ENCODE data around the gene PLEKHG5. TPM values are rescaled to one million over a fixed set of nuclear protein-coding genes. Genes with fewer than 3 reads are reported as not detected.

Gene PLEKHG5, protein sequence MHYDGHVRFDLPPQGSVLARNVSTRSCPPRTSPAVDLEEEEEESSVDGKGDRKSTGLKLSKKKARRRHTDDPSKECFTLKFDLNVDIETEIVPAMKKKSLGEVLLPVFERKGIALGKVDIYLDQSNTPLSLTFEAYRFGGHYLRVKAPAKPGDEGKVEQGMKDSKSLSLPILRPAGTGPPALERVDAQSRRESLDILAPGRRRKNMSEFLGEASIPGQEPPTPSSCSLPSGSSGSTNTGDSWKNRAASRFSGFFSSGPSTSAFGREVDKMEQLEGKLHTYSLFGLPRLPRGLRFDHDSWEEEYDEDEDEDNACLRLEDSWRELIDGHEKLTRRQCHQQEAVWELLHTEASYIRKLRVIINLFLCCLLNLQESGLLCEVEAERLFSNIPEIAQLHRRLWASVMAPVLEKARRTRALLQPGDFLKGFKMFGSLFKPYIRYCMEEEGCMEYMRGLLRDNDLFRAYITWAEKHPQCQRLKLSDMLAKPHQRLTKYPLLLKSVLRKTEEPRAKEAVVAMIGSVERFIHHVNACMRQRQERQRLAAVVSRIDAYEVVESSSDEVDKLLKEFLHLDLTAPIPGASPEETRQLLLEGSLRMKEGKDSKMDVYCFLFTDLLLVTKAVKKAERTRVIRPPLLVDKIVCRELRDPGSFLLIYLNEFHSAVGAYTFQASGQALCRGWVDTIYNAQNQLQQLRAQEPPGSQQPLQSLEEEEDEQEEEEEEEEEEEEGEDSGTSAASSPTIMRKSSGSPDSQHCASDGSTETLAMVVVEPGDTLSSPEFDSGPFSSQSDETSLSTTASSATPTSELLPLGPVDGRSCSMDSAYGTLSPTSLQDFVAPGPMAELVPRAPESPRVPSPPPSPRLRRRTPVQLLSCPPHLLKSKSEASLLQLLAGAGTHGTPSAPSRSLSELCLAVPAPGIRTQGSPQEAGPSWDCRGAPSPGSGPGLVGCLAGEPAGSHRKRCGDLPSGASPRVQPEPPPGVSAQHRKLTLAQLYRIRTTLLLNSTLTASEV
- 0.02 TPM for total RNA-seq (2013)
- polyA plus RNA-seq = under 1 TPM in 1 of 3 donors, not detected in 2; 0.03 TPM
- polyA minus RNA-seq = 0.08 TPM in 1 of 2 replicates, not detected in the other
- total RNA-seq = 0 to 11.5 (median 0.13) reads per million in 11 experiments

DNA sequence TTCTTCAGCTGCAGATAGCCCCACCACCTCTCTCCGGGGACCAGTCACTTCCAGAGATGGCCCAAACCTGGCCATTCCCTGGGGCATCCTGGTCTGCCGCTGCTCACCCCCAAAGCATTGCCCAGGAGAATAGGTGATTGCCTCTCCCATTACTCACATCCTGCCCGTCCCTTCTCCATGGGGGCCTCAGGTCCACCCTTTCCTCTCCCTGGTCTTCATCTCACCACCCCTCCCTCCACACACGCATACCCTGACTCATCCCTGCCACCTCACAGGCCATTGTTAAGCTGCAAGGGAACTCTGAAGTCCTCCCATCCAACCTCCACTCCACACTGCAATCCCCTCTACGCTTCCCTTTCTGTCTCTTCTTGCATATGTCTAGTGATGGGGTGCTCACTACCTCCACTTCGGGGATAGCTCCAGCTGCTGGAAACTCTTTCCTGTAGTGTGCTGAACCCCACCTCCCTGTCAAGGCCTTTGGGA is at the start of gene PLEKHG5:
PLEKHG5 (minus strand) TSS at position 188 of the 483 bp plus-strand sequence. CDS start 14,096 bp downstream, outside the sequence.
- Histone ChIP-seq H3K9ac (ENCODE audit: insufficient read depth, low read length, poor library complexity, severe bottlenecking) (no peak within 1 kb of the TSS), H3K36me3 (replicated peaks in 1 of 2; ENCODE audit: control insufficient read depth in 1 of 2, insufficient read depth in 2 of 2, low read length in 2 of 2) (no peaks in the 10 kb centered on the region), H3K4me2 (replicated peaks; ENCODE audit: extremely low read depth, low read length, poor library complexity, severe bottlenecking) (peak within 1 kb of the TSS; percentile 48), H3K4me1 (ENCODE audit: control insufficient read depth in 1 of 2, insufficient read depth in 2 of 2, low read length in 2 of 2) (peaks cover 9 to 10% of the 10 kb centered on the region in 2 donors), H3K9me3 (replicated peaks in 1 of 2; ENCODE audit: control insufficient read depth in 1 of 2, insufficient read depth in 1 of 2, low read length in 2 of 2) (peaks cover 0 to 4% of the 10 kb centered on the region in 2 donors), H3K27me3 (ENCODE audit: control insufficient read depth in 2 of 2, insufficient read depth in 2 of 2, low read length in 2 of 2) (peaks cover 8 to 51% of the 10 kb centered on the region in 2 donors), H3K4me3 (replicated peaks in 1 of 3; ENCODE audit: low read depth in 2 of 3, low read length in 3 of 3) (peak within 1 kb of the TSS in 1 of 3 experiments; percentile 28), H2AFZ (ENCODE audit: insufficient read depth, low read depth, low read length, poor library complexity, severe bottlenecking) (peak within 1 kb of the TSS; percentile 29), H3K27ac (ENCODE audit: low read depth in 1 of 2, low read length in 2 of 2) (no peak within 1 kb of the TSS), H4K20me1 (ENCODE audit: insufficient read depth, low read length) (no peaks in the 10 kb centered on the region), H3K79me2 (ENCODE audit: insufficient read depth, low read length) (no peaks in the 10 kb centered on the region)
- no peak for DNase-seq
- H3K4me1 Mint-ChIP-seq = peaks cover 5% of the 10 kb centered on the region
- peak within 1 kb of the TSS in 1 of 2 donors; percentile 41 for H3K4me3 Mint-ChIP-seq
- no peak within 1 kb of the TSS for H3K27ac Mint-ChIP-seq
- intact Hi-C loops (cut with micrococcal nuclease) = no loop called here
- WGBS (ENCODE audit: insufficient coverage) = 71% methylated on average over 3 of the region's 6 CpGs
- H3K9me3 Mint-ChIP-seq = peaks cover 0 to 3% (median 0%) of the 10 kb centered on the region in 7 donors
- H3K36me3 Mint-ChIP-seq = no peaks in the 10 kb centered on the region
- TF ChIP-seq, protein P1, sequence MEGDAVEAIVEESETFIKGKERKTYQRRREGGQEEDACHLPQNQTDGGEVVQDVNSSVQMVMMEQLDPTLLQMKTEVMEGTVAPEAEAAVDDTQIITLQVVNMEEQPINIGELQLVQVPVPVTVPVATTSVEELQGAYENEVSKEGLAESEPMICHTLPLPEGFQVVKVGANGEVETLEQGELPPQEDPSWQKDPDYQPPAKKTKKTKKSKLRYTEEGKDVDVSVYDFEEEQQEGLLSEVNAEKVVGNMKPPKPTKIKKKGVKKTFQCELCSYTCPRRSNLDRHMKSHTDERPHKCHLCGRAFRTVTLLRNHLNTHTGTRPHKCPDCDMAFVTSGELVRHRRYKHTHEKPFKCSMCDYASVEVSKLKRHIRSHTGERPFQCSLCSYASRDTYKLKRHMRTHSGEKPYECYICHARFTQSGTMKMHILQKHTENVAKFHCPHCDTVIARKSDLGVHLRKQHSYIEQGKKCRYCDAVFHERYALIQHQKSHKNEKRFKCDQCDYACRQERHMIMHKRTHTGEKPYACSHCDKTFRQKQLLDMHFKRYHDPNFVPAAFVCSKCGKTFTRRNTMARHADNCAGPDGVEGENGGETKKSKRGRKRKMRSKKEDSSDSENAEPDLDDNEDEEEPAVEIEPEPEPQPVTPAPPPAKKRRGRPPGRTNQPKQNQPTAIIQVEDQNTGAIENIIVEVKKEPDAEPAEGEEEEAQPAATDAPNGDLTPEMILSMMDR (IDR thresholded peaks at IDR 0.05) = no peak
- H3K27me3 Mint-ChIP-seq (ENCODE audit: low read depth in 3 of 3) = peaks cover 51 to 78% (median 60%) of the 10 kb centered on the region in 3 donors

GRCh38 chr1:6538956-6539355 is 47.5 kb upstream of the PLEKHG5 start:
- intact Hi-C loops (cut with micrococcal nuclease) = no loop called here
- H3K4me1 ChIP-seq (ENCODE audit: control insufficient read depth in 1 of 2, insufficient read depth in 2 of 2, low read length in 2 of 2) = peaks cover 0 to 4% of the 10 kb centered on the region in 2 donors
- H3K36me3 ChIP-seq (replicated peaks in 1 of 2; ENCODE audit: control insufficient read depth in 1 of 2, insufficient read depth in 2 of 2, low read length in 2 of 2) = peaks cover 28 to 67% of the 10 kb centered on the region in 2 donors
- Mint-ChIP-seq H3K4me3 (no peak overlapping the region), H3K27ac (peak overlapping the region in 1 of 7 donors; percentile 10), H3K4me1 (peaks cover 4% of the 10 kb centered on the region), H3K9me3 (no peaks in the 10 kb centered on the region), H3K27me3 (ENCODE audit: low read depth in 3 of 3) (peaks cover 0 to 2% (median 0%) of the 10 kb centered on the region in 3 donors), H3K36me3 (peaks cover 45 to 75% of the 10 kb centered on the region in 2 donors)
- H3K27ac ChIP-seq (ENCODE audit: low read depth in 1 of 2, low read length in 2 of 2) = no peak overlapping the region
- H3K79me2 ChIP-seq (ENCODE audit: insufficient read depth, low read length) = no peaks in the 10 kb centered on the region
- H4K20me1 ChIP-seq (ENCODE audit: insufficient read depth, low read length) = no peaks in the 10 kb centered on the region
- DNase-seq = no peak
- H3K4me3 ChIP-seq (replicated peaks in 1 of 3; ENCODE audit: low read depth in 2 of 3, low read length in 3 of 3) = no peak overlapping the region
- TF ChIP-seq, protein P1 (IDR thresholded peaks at IDR 0.05) = no peak
- no peaks in the 10 kb centered on the region for H3K27me3 ChIP-seq (ENCODE audit: control insufficient read depth in 2 of 2, insufficient read depth in 2 of 2, low read length in 2 of 2)
- no CpG with 5 or more reads among the region's 3 CpGs for WGBS (ENCODE audit: insufficient coverage)
- H3K9me3 ChIP-seq (replicated peaks in 1 of 2; ENCODE audit: control insufficient read depth in 1 of 2, insufficient read depth in 1 of 2, low read length in 2 of 2) = no peaks in the 10 kb centered on the region
- H2AFZ ChIP-seq (ENCODE audit: insufficient read depth, low read depth, low read length, poor library complexity, severe bottlenecking) = no peak overlapping the region
- H3K4me2 ChIP-seq (replicated peaks; ENCODE audit: extremely low read depth, low read length, poor library complexity, severe bottlenecking) = no peak overlapping the region
- no peak overlapping the region for H3K9ac ChIP-seq (ENCODE audit: insufficient read depth, low read length, poor library complexity, severe bottlenecking)

Measured in CD14-positive monocyte (primary cell).